ENCODE results near the gene INSC. TPM values are rescaled to one million over a fixed set of nuclear protein-coding genes. Genes with fewer than 3 reads are reported as not detected.

The INSC gene
- total RNA-seq, 2 experiments from 2014 or later: 0.74 to 1.4 TPM

GRCh38 chr11:15139096-15139770 is 24.5 kb downstream of the INSC start:
- POLR2A ChIA-PET: interaction anchor here (0.6 kb wide), 1 partner anchor 155 kb away, joined by 3 read pairs; no protein-coding TSS in a partner anchor
- H3K27ac Mint-ChIP-seq: no peak overlapping the region
- TF ChIP-seq CTCF (IDR thresholded peaks at IDR 0.05): no peak
- no peaks in the 10 kb centered on the region for H3K4me1 Mint-ChIP-seq (ENCODE audit: low read depth)
- CTCF ChIA-PET: interaction anchor here (1.1 to 2.3 kb wide), 5 partner anchors 8 to 38 kb away, joined by 3 to 7 read pairs (median 5); no protein-coding TSS in a partner anchor
- no peaks in the 10 kb centered on the region for H3K36me3 Mint-ChIP-seq (ENCODE audit: low read depth)
- DNase-seq: no peak
- intact Hi-C loops (cut with micrococcal nuclease): no loop called here
- H3K4me3 Mint-ChIP-seq: no peak overlapping the region
- H3K9me3 Mint-ChIP-seq: no peaks in the 10 kb centered on the region
- no peak for ATAC-seq
- H3K27me3 Mint-ChIP-seq: peaks cover 3% of the 10 kb centered on the region

- intact Hi-C loops (cut with micrococcal nuclease): no loop called here
- Mint-ChIP-seq H3K4me1 (ENCODE audit: low read depth) (no peaks in the 10 kb centered on the region), H3K27me3 (no peaks in the 10 kb centered on the region), H3K9me3 (no peaks in the 10 kb centered on the region), H3K4me3 (no peak overlapping the region), H3K36me3 (ENCODE audit: low read depth) (no peaks in the 10 kb centered on the region), H3K27ac (no peak overlapping the region)
- DNase-seq (no peak), ATAC-seq (no peak)
- ChIA-PET POLR2A (no interaction called here), CTCF (interaction anchor here (0.9 to 1.9 kb wide), 4 partner anchors 11 to 39 kb away, joined by 3 to 7 read pairs (median 4); no protein-coding TSS in a partner anchor)
- no peak for TF ChIP-seq CTCF (IDR thresholded peaks at IDR 0.05)
Measured at GRCh38 chr11:15139958-15140659, 25.4 kb downstream of the INSC start.

- CTCF ChIA-PET: no interaction called here
Measured at GRCh38 chr11:15141381-15141780, 26.7 kb downstream of the INSC start.

GRCh38 chr11:15142838-15143237 is 28.1 kb downstream of the INSC start:
- no peak for TF ChIP-seq CTCF (IDR thresholded peaks at IDR 0.05)
- peaks cover 2% of the 10 kb centered on the region for H3K27me3 Mint-ChIP-seq
- POLR2A ChIA-PET: no interaction called here
- DNase-seq (no peak), ATAC-seq (no peak)
- H3K36me3 Mint-ChIP-seq (ENCODE audit: low read depth): no peaks in the 10 kb centered on the region
- no peak overlapping the region for H3K4me3 Mint-ChIP-seq
- H3K27ac Mint-ChIP-seq: no peak overlapping the region
- H3K4me1 Mint-ChIP-seq (ENCODE audit: low read depth): no peaks in the 10 kb centered on the region
- intact Hi-C loops (cut with micrococcal nuclease): no loop called here
- no peaks in the 10 kb centered on the region for H3K9me3 Mint-ChIP-seq
- CTCF ChIA-PET: no interaction called here

More at GRCh38 chr11:15141381-15141780, 26.7 kb downstream of the INSC start:
- Mint-ChIP-seq H3K36me3 (ENCODE audit: low read depth) (no peaks in the 10 kb centered on the region), H3K27ac (no peak overlapping the region), H3K4me1 (ENCODE audit: low read depth) (no peaks in the 10 kb centered on the region), H3K9me3 (no peaks in the 10 kb centered on the region), H3K27me3 (peaks cover 2% of the 10 kb centered on the region), H3K4me3 (no peak overlapping the region)
- ATAC-seq (no peak), DNase-seq (no peak)
- POLR2A ChIA-PET: no interaction called here
- TF ChIP-seq CTCF (IDR thresholded peaks at IDR 0.05): no peak
- intact Hi-C loops (cut with micrococcal nuclease): no loop called here

GRCh38 chr11:15143855-15144254 is 29.1 kb downstream of the INSC start:
- H3K4me3 Mint-ChIP-seq: no peak overlapping the region
- no peaks in the 10 kb centered on the region for H3K9me3 Mint-ChIP-seq
- no peak overlapping the region for H3K27ac Mint-ChIP-seq
- no peak for ATAC-seq
- H3K36me3 Mint-ChIP-seq (ENCODE audit: low read depth): no peaks in the 10 kb centered on the region
- intact Hi-C loops (cut with micrococcal nuclease): no loop called here
- ChIA-PET POLR2A (no interaction called here), CTCF (no interaction called here)
- no peak for DNase-seq
- peaks cover 2% of the 10 kb centered on the region for H3K27me3 Mint-ChIP-seq
- no peak for TF ChIP-seq CTCF (IDR thresholded peaks at IDR 0.05)
- no peaks in the 10 kb centered on the region for H3K4me1 Mint-ChIP-seq (ENCODE audit: low read depth)
